BLaER1 treated with 17β-estradiol and CSF1 and Interleukin-3, amounts not matched to agents 10 nM and 100 nM (cell line): Measurements from ENCODE around the gene VTI1A.

Experiments
- H3K27ac ChIP-seq, 11 experiments: shearing (Covaris generic); formaldehyde crosslinking; 2 replicates each; pipeline ENCODE4 v1.8.1; 2022
- H3K27me3 ChIP-seq, 11 experiments: shearing (Covaris generic); formaldehyde crosslinking; 2 replicates each; pipeline ENCODE4 v1.8.1; 2022
- H3K36me3 ChIP-seq, 11 experiments: shearing (Covaris generic); formaldehyde crosslinking; 2 replicates each; pipeline ENCODE4 v1.8.1; 2022
- H3K4me1 ChIP-seq, 10 experiments: shearing (Covaris generic); formaldehyde crosslinking; 2 replicates each; pipeline ENCODE4 v1.8.1; 2022
- H3K4me2 ChIP-seq, 11 experiments: shearing (Covaris generic); formaldehyde crosslinking; 2 replicates each; pipeline ENCODE4 v1.8.1; 2022
- H3K4me3 ChIP-seq, 10 experiments: shearing (Covaris generic); formaldehyde crosslinking; 2 replicates each; pipeline ENCODE4 v1.8.1; 2022
- H3K9ac ChIP-seq, 11 experiments: shearing (Covaris generic); formaldehyde crosslinking; 2 replicates each; pipeline ENCODE4 v1.8.1; 2022
- H3K9me3 ChIP-seq, 11 experiments: shearing (Covaris generic); formaldehyde crosslinking; replicated peaks in 1 of 11; 2 replicates each; pipeline ENCODE4 v1.8.1; 2022
- H4K20me1 ChIP-seq, 11 experiments: shearing (Covaris generic); formaldehyde crosslinking; 2 replicates each; pipeline ENCODE4 v1.8.1; 2022
- Cebpa-rat ChIP-seq, 11 experiments: shearing (Covaris generic); IDR thresholded peaks; 2 replicates each; pipeline ENCODE4 v1.8.1; 2022

VTI1A gene

GRCh38 chr10:112675560-112676083 is 228.6 kb downstream of the VTI1A start:
- Histone ChIP-seq H4K20me1 (no peaks in the 10 kb centered on the region), H3K4me2 (no peak overlapping the region), H3K4me1 (0 out of 20 replicates have a peak, but pooled peaks cover 0 to 8% (median 0%) of the 10 kb centered on the region in 10 experiments), H3K9me3 (no peaks in the 10 kb centered on the region), H3K36me3 (peaks cover 0 to 90% (median 20%) of the 10 kb centered on the region in 11 experiments; a peak in 20 of 22 replicates), H3K9ac (no peak overlapping the region), H3K4me3 (no peak overlapping the region), H3K27ac (no peak overlapping the region), H3K27me3 (no peaks in the 10 kb centered on the region)
- no peak for TF ChIP-seq Cebpa-rat (IDR thresholded peaks at IDR 0.05)

GRCh38 chr10:112677689-112678088 is 230.7 kb downstream of the VTI1A start:
- Histone ChIP-seq H3K9me3 (no peaks in the 10 kb centered on the region), H3K4me2 (no peak overlapping the region), H3K27me3 (no peaks in the 10 kb centered on the region), H3K27ac (no peak overlapping the region), H4K20me1 (no peaks in the 10 kb centered on the region), H3K9ac (no peak overlapping the region), H3K36me3 (peaks cover 0 to 76% (median 22%) of the 10 kb centered on the region in 11 experiments; a peak in 20 of 22 replicates), H3K4me1 (0 out of 20 replicates have a peak, but pooled peaks cover 0 to 8% (median 0%) of the 10 kb centered on the region in 10 experiments), H3K4me3 (no peak overlapping the region)
- no peak for TF ChIP-seq Cebpa-rat (IDR thresholded peaks at IDR 0.05)

- Histone ChIP-seq H3K36me3 (peaks cover 0 to 71% (median 24%) of the 10 kb centered on the region in 11 experiments; a peak in 20 of 22 replicates), H3K4me3 (no peak overlapping the region), H4K20me1 (no peaks in the 10 kb centered on the region), H3K27ac (no peak overlapping the region), H3K4me1 (0 out of 20 replicates have a peak, but pooled peaks cover 0 to 8% (median 0%) of the 10 kb centered on the region in 10 experiments), H3K27me3 (no peaks in the 10 kb centered on the region), H3K9ac (no peak overlapping the region), H3K9me3 (no peaks in the 10 kb centered on the region), H3K4me2 (no peak overlapping the region)
- TF ChIP-seq Cebpa-rat (IDR thresholded peaks at IDR 0.05) = no peak
Measured at GRCh38 chr10:112678581-112678980, 231.6 kb downstream of the VTI1A start.

GRCh38 chr10:112678987-112679386 is 232.0 kb downstream of the VTI1A start:
- Histone ChIP-seq H3K4me3 (no peak overlapping the region), H3K9me3 (no peaks in the 10 kb centered on the region), H3K4me2 (no peak overlapping the region), H3K9ac (no peak overlapping the region), H3K27me3 (no peaks in the 10 kb centered on the region), H4K20me1 (no peaks in the 10 kb centered on the region), H3K36me3 (peaks cover 0 to 71% (median 24%) of the 10 kb centered on the region in 11 experiments; a peak in 20 of 22 replicates), H3K4me1 (0 out of 20 replicates have a peak, but pooled peaks cover 0 to 8% (median 0%) of the 10 kb centered on the region in 10 experiments), H3K27ac (no peak overlapping the region)
- TF ChIP-seq Cebpa-rat (IDR thresholded peaks at IDR 0.05) = no peak

GRCh38 chr10:112679392-112679791 is 232.4 kb downstream of the VTI1A start:
- H3K27me3 ChIP-seq = no peaks in the 10 kb centered on the region
- H3K4me1 ChIP-seq = 0 out of 20 replicates have a peak, but pooled peaks cover 0 to 8% (median 0%) of the 10 kb centered on the region in 10 experiments
- no peak overlapping the region for H3K9ac ChIP-seq
- no peak overlapping the region for H3K4me2 ChIP-seq
- H3K4me3 ChIP-seq = no peak overlapping the region
- TF ChIP-seq Cebpa-rat (IDR thresholded peaks at IDR 0.05) = no peak
- H4K20me1 ChIP-seq = no peaks in the 10 kb centered on the region
- H3K27ac ChIP-seq = no peak overlapping the region
- H3K9me3 ChIP-seq = no peaks in the 10 kb centered on the region
- H3K36me3 ChIP-seq = peaks cover 0 to 68% (median 24%) of the 10 kb centered on the region in 11 experiments; a peak in 20 of 22 replicates

- Histone ChIP-seq H3K36me3 (peaks cover 0 to 66% (median 20%) of the 10 kb centered on the region in 11 experiments; a peak in 19 of 22 replicates), H3K4me2 (no peak overlapping the region), H3K4me3 (no peak overlapping the region), H3K9me3 (no peaks in the 10 kb centered on the region), H3K27me3 (no peaks in the 10 kb centered on the region), H3K9ac (no peak overlapping the region), H3K27ac (no peak overlapping the region), H3K4me1 (0 out of 20 replicates have a peak, but pooled peaks cover 0 to 8% (median 0%) of the 10 kb centered on the region in 10 experiments), H4K20me1 (no peaks in the 10 kb centered on the region)
- no peak for TF ChIP-seq Cebpa-rat (IDR thresholded peaks at IDR 0.05)
Measured at GRCh38 chr10:112680586-112680985, 233.6 kb downstream of the VTI1A start.

GRCh38 chr10:112687647-112688046 is 240.6 kb downstream of the VTI1A start:
- no peak for TF ChIP-seq Cebpa-rat (IDR thresholded peaks at IDR 0.05)
- Histone ChIP-seq H3K9ac (no peak overlapping the region), H3K4me2 (no peak overlapping the region), H3K9me3 (no peaks in the 10 kb centered on the region), H3K36me3 (peaks cover 0 to 29% (median 0%) of the 10 kb centered on the region in 11 experiments; a peak in 8 of 22 replicates), H3K4me1 (no peaks in the 10 kb centered on the region), H3K27ac (no peak overlapping the region), H3K4me3 (no peak overlapping the region), H4K20me1 (peaks cover 0 to 4% (median 0%) of the 10 kb centered on the region in 11 experiments; a peak in 2 of 22 replicates), H3K27me3 (no peaks in the 10 kb centered on the region)

- no peak for TF ChIP-seq Cebpa-rat (IDR thresholded peaks at IDR 0.05)
- no peaks in the 10 kb centered on the region for H3K9me3 ChIP-seq
- H3K4me3 ChIP-seq = no peak overlapping the region
- H4K20me1 ChIP-seq = peaks cover 0 to 4% (median 0%) of the 10 kb centered on the region in 11 experiments; a peak in 2 of 22 replicates
- no peaks in the 10 kb centered on the region for H3K27me3 ChIP-seq
- no peaks in the 10 kb centered on the region for H3K4me1 ChIP-seq
- H3K36me3 ChIP-seq = peaks cover 0 to 35% (median 0%) of the 10 kb centered on the region in 11 experiments; a peak in 7 of 22 replicates
- H3K27ac ChIP-seq = no peak overlapping the region
- no peak overlapping the region for H3K4me2 ChIP-seq
- no peak overlapping the region for H3K9ac ChIP-seq
Measured at GRCh38 chr10:112689327-112690072, 242.5 kb downstream of the VTI1A start.

GRCh38 chr10:112695539-112695938 is 248.5 kb downstream of the VTI1A start:
- H3K27ac ChIP-seq = no peak overlapping the region
- H3K36me3 ChIP-seq = peaks cover 0 to 33% (median 9%) of the 10 kb centered on the region in 11 experiments; a peak in 13 of 22 replicates
- H3K4me3 ChIP-seq = no peak overlapping the region
- no peak for TF ChIP-seq Cebpa-rat (IDR thresholded peaks at IDR 0.05)
- no peaks in the 10 kb centered on the region for H4K20me1 ChIP-seq
- no peaks in the 10 kb centered on the region for H3K4me1 ChIP-seq
- H3K9ac ChIP-seq = no peak overlapping the region
- H3K27me3 ChIP-seq = no peaks in the 10 kb centered on the region
- no peak overlapping the region for H3K4me2 ChIP-seq
- H3K9me3 ChIP-seq = no peaks in the 10 kb centered on the region
